ENCODE data around the gene C16orf78. TPM values are rescaled to one million over a fixed set of nuclear protein-coding genes. Genes with fewer than 3 reads are reported as not detected.

The C16orf78 gene
- total RNA-seq, 2 donors from 2014 or later = not detected

DNA sequence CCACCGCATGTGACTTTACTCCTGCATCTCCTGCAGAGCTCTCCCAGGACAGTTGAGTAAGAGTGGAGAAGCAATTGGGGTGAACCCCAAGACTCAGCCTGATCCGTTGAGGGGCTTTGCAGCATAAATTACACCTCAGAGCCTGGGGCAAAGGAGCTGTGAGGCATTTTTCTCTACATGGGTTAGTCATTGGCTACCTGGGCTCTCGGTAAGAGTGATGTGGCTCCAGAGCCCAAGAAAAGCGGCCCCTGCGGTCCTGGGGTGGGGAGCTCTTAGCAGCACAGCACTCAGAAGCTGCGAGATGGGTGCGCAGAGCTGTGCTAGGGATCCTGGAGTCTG is 40.4 kb upstream of the C16orf78 start:
- Histone ChIP-seq H3K27me3 (ENCODE audit: control insufficient read depth, insufficient read depth, low read length, poor library complexity, severe bottlenecking) (no peaks in the 10 kb centered on the region), H3K4me1 (ENCODE audit: control insufficient read depth, insufficient read depth, low read length) (no peaks in the 10 kb centered on the region), H3K9ac (ENCODE audit: extremely low read depth, low read length, poor library complexity, severe bottlenecking) (no peak overlapping the region), H3K4me3 (ENCODE audit: low read length) (no peak overlapping the region), H3K9me3 (ENCODE audit: control insufficient read depth, low read length) (no peaks in the 10 kb centered on the region), H3K36me3 (ENCODE audit: control insufficient read depth, insufficient read depth, low read length) (no peaks in the 10 kb centered on the region), H3K27ac (ENCODE audit: low read depth, low read length) (no peak overlapping the region)
- 85 to 86% methylated on average over 5 to 7 of the region's 7 CpGs for WGBS, 2 experiments (ENCODE audit: insufficient coverage in 1 of 2, insufficient read length in 1 of 2)
- H3K27me3 Mint-ChIP-seq (ENCODE audit: insufficient read depth) = no peaks in the 10 kb centered on the region
- H3K36me3 Mint-ChIP-seq (ENCODE audit: low read depth) = no peaks in the 10 kb centered on the region
- no peaks in the 10 kb centered on the region for H3K4me1 Mint-ChIP-seq
- no peak for DNase-seq
- H3K27ac Mint-ChIP-seq = no peak overlapping the region
- TF ChIP-seq, protein P1, sequence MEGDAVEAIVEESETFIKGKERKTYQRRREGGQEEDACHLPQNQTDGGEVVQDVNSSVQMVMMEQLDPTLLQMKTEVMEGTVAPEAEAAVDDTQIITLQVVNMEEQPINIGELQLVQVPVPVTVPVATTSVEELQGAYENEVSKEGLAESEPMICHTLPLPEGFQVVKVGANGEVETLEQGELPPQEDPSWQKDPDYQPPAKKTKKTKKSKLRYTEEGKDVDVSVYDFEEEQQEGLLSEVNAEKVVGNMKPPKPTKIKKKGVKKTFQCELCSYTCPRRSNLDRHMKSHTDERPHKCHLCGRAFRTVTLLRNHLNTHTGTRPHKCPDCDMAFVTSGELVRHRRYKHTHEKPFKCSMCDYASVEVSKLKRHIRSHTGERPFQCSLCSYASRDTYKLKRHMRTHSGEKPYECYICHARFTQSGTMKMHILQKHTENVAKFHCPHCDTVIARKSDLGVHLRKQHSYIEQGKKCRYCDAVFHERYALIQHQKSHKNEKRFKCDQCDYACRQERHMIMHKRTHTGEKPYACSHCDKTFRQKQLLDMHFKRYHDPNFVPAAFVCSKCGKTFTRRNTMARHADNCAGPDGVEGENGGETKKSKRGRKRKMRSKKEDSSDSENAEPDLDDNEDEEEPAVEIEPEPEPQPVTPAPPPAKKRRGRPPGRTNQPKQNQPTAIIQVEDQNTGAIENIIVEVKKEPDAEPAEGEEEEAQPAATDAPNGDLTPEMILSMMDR (conservative IDR thresholded peaks at IDR 0.05) = no peak
- no peaks in the 10 kb centered on the region for H3K9me3 Mint-ChIP-seq
- H3K4me3 Mint-ChIP-seq = no peak overlapping the region

DNA sequence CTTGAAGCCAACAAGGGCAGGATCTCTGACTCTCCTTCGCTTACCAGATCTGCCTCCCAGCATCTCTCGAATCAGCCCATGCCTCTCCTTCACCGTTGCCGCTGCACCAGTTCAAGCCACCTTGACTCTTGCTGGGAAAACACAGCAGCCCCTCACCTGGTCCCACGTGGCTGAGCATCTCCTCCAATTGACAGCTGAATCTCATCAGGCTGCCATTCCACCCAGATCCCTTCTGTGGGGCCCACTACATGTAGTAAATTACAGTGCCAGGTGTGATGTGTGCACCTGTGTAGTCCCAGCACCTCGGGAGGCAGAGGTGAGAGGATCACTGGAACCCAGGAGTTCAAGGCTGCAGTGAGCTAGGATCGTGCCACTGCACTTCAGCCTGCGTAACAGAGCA is 37.8 kb upstream of the C16orf78 start:
- no peaks in the 10 kb centered on the region for H3K9me3 Mint-ChIP-seq
- Histone ChIP-seq H3K9ac (ENCODE audit: extremely low read depth, low read length, poor library complexity, severe bottlenecking) (no peak overlapping the region), H3K9me3 (ENCODE audit: control insufficient read depth, low read length) (no peaks in the 10 kb centered on the region), H3K27me3 (ENCODE audit: control insufficient read depth, insufficient read depth, low read length, poor library complexity, severe bottlenecking) (no peaks in the 10 kb centered on the region), H3K36me3 (ENCODE audit: control insufficient read depth, insufficient read depth, low read length) (no peaks in the 10 kb centered on the region), H3K4me3 (ENCODE audit: low read length) (no peak overlapping the region), H3K27ac (ENCODE audit: low read depth, low read length) (no peak overlapping the region), H3K4me1 (ENCODE audit: control insufficient read depth, insufficient read depth, low read length) (no peaks in the 10 kb centered on the region)
- WGBS, 2 experiments (ENCODE audit: insufficient coverage in 1 of 2, insufficient read length in 1 of 2) = 80 to 85% methylated on average over 3 to 7 of the region's 8 CpGs
- no peak for DNase-seq
- TF ChIP-seq, protein P1 (conservative IDR thresholded peaks at IDR 0.05) = no peak
- H3K27ac Mint-ChIP-seq = no peak overlapping the region
- no peak overlapping the region for H3K4me3 Mint-ChIP-seq
- H3K4me1 Mint-ChIP-seq = no peaks in the 10 kb centered on the region
- H3K36me3 Mint-ChIP-seq (ENCODE audit: low read depth) = no peaks in the 10 kb centered on the region
- H3K27me3 Mint-ChIP-seq (ENCODE audit: insufficient read depth) = no peaks in the 10 kb centered on the region

DNA sequence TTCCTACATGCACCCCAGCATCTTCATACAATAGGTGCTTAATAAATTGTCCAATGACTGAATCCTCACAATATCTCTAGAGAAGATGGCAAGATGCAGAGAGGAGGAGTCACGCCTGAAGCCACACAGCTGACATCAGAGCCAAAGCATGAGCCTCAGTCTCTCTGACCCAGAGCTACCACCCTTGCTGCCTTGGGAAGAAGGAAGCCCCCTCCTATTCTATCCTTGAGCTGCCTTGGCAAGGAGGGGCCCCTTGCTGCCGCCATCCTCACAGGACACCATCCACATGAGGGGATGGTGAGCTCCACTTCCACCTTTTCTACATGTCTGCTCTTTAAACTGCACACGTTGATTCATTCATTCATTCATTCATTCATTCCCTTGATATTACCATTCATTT is 37.0 kb upstream of the C16orf78 start:
- TF ChIP-seq, protein P1 (conservative IDR thresholded peaks at IDR 0.05) = no peak
- H3K9me3 ChIP-seq (ENCODE audit: control insufficient read depth, low read length) = no peaks in the 10 kb centered on the region
- no peaks in the 10 kb centered on the region for H3K4me1 ChIP-seq (ENCODE audit: control insufficient read depth, insufficient read depth, low read length)
- H3K9me3 Mint-ChIP-seq = no peaks in the 10 kb centered on the region
- H3K4me3 Mint-ChIP-seq = no peak overlapping the region
- no peak overlapping the region for H3K27ac ChIP-seq (ENCODE audit: low read depth, low read length)
- no peak overlapping the region for H3K9ac ChIP-seq (ENCODE audit: extremely low read depth, low read length, poor library complexity, severe bottlenecking)
- no peaks in the 10 kb centered on the region for H3K27me3 ChIP-seq (ENCODE audit: control insufficient read depth, insufficient read depth, low read length, poor library complexity, severe bottlenecking)
- H3K36me3 ChIP-seq (ENCODE audit: control insufficient read depth, insufficient read depth, low read length) = no peaks in the 10 kb centered on the region
- no peak overlapping the region for H3K27ac Mint-ChIP-seq
- DNase-seq = no peak
- no peaks in the 10 kb centered on the region for H3K36me3 Mint-ChIP-seq (ENCODE audit: low read depth)
- 67 to 90% methylated on average over 1 to 3 of the region's 3 CpGs for WGBS, 2 experiments (ENCODE audit: insufficient coverage in 1 of 2, insufficient read length in 1 of 2)
- peaks cover 2% of the 10 kb centered on the region for H3K27me3 Mint-ChIP-seq (ENCODE audit: insufficient read depth)
- no peaks in the 10 kb centered on the region for H3K4me1 Mint-ChIP-seq
- no peak overlapping the region for H3K4me3 ChIP-seq (ENCODE audit: low read length)
